ENCODE measurements around the gene SLC16A8. TPM values are rescaled to one million over a fixed set of nuclear protein-coding genes. Genes with fewer than 3 reads are reported as not detected.

Gene SLC16A8
- total RNA-seq, 1 experiment from 2014 or later = not detected

DNA sequence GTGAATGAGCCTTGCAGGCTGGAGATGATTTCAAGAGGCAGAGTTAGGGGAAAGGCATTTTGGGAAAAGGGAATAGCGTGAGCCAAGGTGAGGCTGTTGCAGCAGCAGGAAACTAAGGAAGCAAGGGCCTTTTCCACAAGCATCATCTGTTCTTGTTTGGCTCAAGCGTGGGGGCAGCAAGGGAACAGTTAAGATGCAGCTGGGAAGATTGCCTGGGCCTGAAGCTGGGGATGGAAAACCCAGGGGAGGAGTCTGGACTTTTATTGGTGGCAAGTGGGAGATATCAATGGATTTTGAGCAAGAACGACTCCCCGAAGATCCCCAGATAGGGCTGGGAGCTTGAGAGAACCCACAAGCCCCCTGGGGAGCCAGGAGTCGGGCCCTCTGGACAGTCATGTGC lies 54.1 kb downstream of the SLC16A8 start:
- Mint-ChIP-seq H3K27ac (ENCODE audit: unreplicated experiment) (no peak overlapping the region), H3K9me3 (ENCODE audit: low read depth, unreplicated experiment) (no peaks in the 10 kb centered on the region), H3K4me1 (ENCODE audit: low read depth, unreplicated experiment) (peaks cover 11% of the 10 kb centered on the region), H3K27me3 (ENCODE audit: unreplicated experiment) (peaks cover 46% of the 10 kb centered on the region), H3K4me3 (ENCODE audit: low read depth, unreplicated experiment) (no peak overlapping the region), H3K36me3 (ENCODE audit: insufficient read depth, unreplicated experiment) (peaks cover 8% of the 10 kb centered on the region)
- no TSS peak for BruUV-seq (replicated peaks)
- DNase-seq = no peak
- CTCF ChIA-PET = no interaction called here
- TF ChIP-seq, protein P1, sequence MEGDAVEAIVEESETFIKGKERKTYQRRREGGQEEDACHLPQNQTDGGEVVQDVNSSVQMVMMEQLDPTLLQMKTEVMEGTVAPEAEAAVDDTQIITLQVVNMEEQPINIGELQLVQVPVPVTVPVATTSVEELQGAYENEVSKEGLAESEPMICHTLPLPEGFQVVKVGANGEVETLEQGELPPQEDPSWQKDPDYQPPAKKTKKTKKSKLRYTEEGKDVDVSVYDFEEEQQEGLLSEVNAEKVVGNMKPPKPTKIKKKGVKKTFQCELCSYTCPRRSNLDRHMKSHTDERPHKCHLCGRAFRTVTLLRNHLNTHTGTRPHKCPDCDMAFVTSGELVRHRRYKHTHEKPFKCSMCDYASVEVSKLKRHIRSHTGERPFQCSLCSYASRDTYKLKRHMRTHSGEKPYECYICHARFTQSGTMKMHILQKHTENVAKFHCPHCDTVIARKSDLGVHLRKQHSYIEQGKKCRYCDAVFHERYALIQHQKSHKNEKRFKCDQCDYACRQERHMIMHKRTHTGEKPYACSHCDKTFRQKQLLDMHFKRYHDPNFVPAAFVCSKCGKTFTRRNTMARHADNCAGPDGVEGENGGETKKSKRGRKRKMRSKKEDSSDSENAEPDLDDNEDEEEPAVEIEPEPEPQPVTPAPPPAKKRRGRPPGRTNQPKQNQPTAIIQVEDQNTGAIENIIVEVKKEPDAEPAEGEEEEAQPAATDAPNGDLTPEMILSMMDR (IDR thresholded peaks at IDR 0.05; ENCODE audit: unreplicated experiment) = no peak
- intact Hi-C loops (cut with micrococcal nuclease; ENCODE audit: unreplicated experiment) = no loop called here

DNA sequence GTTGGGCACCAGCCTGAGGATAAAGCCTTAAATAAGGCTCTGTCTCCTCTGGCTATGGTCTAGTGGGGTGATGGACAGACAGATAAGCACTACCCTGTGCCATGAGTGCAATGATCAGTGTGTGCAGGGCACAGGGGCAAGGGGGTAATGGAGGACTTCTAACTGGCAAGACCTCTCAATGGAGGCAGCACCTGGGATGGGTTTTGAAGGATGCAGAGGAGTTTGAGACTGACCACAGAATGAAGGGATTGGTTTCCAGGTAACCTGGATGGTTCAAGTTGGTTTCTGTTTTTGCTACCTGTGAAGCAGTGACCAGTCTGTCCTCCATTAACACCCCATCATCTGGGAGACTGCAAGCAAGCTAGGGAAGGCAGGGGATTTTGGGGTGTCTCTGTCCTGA lies 54.6 kb downstream of the SLC16A8 start:
- CTCF ChIA-PET = no interaction called here
- Mint-ChIP-seq H3K27me3 (ENCODE audit: unreplicated experiment) (peaks cover 51% of the 10 kb centered on the region), H3K4me1 (ENCODE audit: low read depth, unreplicated experiment) (peaks cover 8% of the 10 kb centered on the region), H3K4me3 (ENCODE audit: low read depth, unreplicated experiment) (no peak overlapping the region), H3K27ac (ENCODE audit: unreplicated experiment) (no peak overlapping the region), H3K9me3 (ENCODE audit: low read depth, unreplicated experiment) (no peaks in the 10 kb centered on the region), H3K36me3 (ENCODE audit: insufficient read depth, unreplicated experiment) (peaks cover 7% of the 10 kb centered on the region)
- no TSS peak for BruUV-seq (replicated peaks)
- TF ChIP-seq, protein P1 (IDR thresholded peaks at IDR 0.05; ENCODE audit: unreplicated experiment) = no peak
- no peak for DNase-seq
- intact Hi-C loops (cut with micrococcal nuclease; ENCODE audit: unreplicated experiment) = no loop called here

DNA sequence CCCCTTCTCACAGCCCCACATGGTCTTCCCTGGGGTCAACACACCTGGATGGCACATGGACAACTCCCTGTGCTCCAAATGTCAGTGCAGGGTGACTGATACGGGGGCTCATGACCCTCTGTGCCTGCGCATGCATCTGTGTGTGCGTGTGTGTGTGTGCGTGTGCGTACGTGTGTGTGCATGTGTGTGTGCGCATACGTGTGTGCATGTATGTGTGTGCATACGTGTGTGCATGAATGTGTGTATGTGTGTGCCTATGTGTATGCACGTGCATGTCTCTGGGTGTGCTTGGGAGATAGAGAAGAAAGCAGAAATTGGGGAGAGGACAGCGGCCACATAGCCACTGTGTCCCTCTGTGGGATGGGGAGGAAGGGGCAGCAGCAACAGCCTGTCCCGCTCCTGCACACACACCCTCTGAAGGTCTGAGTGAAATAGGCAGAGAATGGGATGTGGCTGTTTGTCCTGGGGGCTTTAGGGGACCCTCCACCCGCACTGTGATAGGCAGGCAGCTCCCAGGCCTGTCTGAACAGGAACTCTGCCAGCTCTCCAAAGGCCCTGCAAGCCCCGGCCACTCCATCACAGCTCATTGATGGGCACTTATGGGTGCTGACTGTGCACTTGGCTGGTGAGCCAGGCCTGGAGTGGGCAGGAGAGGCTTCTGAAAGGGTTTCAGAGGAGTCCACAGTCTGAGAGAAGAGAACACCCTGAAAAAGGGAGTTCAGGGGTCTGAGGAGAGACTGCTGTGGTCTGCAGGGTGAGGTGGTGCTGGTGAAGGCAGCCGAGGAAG lies 55.4 kb downstream of the SLC16A8 start:
- no TSS peak for BruUV-seq (replicated peaks)
- CTCF ChIA-PET = interaction anchor here (0.8 to 0.9 kb wide), 2 partner anchors 11 to 24 kb away, joined by 3 read pairs; no protein-coding TSS in a partner anchor
- H3K4me1 Mint-ChIP-seq (ENCODE audit: low read depth, unreplicated experiment) = no peaks in the 10 kb centered on the region
- DNase-seq = no peak
- no peak overlapping the region for H3K4me3 Mint-ChIP-seq (ENCODE audit: low read depth, unreplicated experiment)
- no peaks in the 10 kb centered on the region for H3K9me3 Mint-ChIP-seq (ENCODE audit: low read depth, unreplicated experiment)
- peaks cover 57% of the 10 kb centered on the region for H3K27me3 Mint-ChIP-seq (ENCODE audit: unreplicated experiment)
- H3K36me3 Mint-ChIP-seq (ENCODE audit: insufficient read depth, unreplicated experiment) = no peaks in the 10 kb centered on the region
- H3K27ac Mint-ChIP-seq (ENCODE audit: unreplicated experiment) = no peak overlapping the region
- TF ChIP-seq, protein P1 (IDR thresholded peaks at IDR 0.05; ENCODE audit: unreplicated experiment) = no peak
- intact Hi-C loops (cut with micrococcal nuclease; ENCODE audit: unreplicated experiment) = no loop called here

Other genes starting within 250 kb of the SLC16A8 start
- 23.9 and 27.1 TPM in 2 replicates for gene ANKRD54, start 239.8 kb downstream of the SLC16A8 start, total RNA-seq (2022)
- gene EIF3L, start 234.8 kb downstream of the SLC16A8 start, total RNA-seq (2022) = 287 and 402 TPM in 2 replicates
- gene MICALL1, start 177.9 kb downstream of the SLC16A8 start, total RNA-seq (2022) = 60.7 and 69.7 TPM in 2 replicates
- 0.52 and 0.69 TPM in 2 replicates for gene C22orf23, start 130.6 kb downstream of the SLC16A8 start, total RNA-seq (2022)
- gene POLR2F, start 130.5 kb downstream of the SLC16A8 start, total RNA-seq (2022) = 105 and 111 TPM in 2 replicates
- gene SOX10, start 99.6 kb downstream of the SLC16A8 start, total RNA-seq (2022) = not detected in 2 replicates
- gene PICK1, start 26.8 kb downstream of the SLC16A8 start, total RNA-seq (2022) = 54.2 and 58.3 TPM in 2 replicates
- 51.2 and 68.2 TPM in 2 replicates for gene BAIAP2L2, start 26.5 kb upstream of the SLC16A8 start, total RNA-seq (2022)
- 43.5 and 44.0 TPM in 2 replicates for gene PLA2G6, start 97.6 kb upstream of the SLC16A8 start, total RNA-seq (2022)
- 62.4 and 64.8 TPM in 2 replicates for gene MAFF, start 117.8 kb upstream of the SLC16A8 start, total RNA-seq (2022)
- gene TMEM184B, start 188.8 kb upstream of the SLC16A8 start, total RNA-seq (2022) = 113 and 114 TPM in 2 replicates
- 172 and 178 TPM in 2 replicates for gene CSNK1E, start 233.2 kb upstream of the SLC16A8 start, total RNA-seq (2022)

All from Calu3 (cell line).